Transverse colon (tissue), 4 donors: ENCODE results near the gene PRLHR. TPM values are rescaled to one million over a fixed set of nuclear protein-coding genes. Genes with fewer than 3 reads are reported as not detected.
"Not testable (repeated sequence)": the region's sequence is repeated elsewhere in the genome, so short reads cannot be mapped to it uniquely, and the experiment has no call there.

Source experiments
- DNase-seq: peaks from one replicate; pipeline ENCODE4 v3.0.0-alpha.2; 2019
- H3K27ac ChIP-seq, 4 donors: fragments of 200-600 bp; sonication (generic); 2 replicates each; pipeline ENCODE4 v1.5.1; 2016 to 2018; ENCODE audit warnings: inconsistent platforms in 4 of 4
- H3K27me3 ChIP-seq: fragments of 200-600 bp; sonication (generic); 2 replicates; pipeline ENCODE4 v1.5.1; 2017; ENCODE audit warnings: inconsistent platforms
- H3K36me3 ChIP-seq, 4 donors: fragments of 200-600 bp; sonication (generic); 2 replicates each; pipeline ENCODE4 v1.5.1; 2017 to 2019; ENCODE audit warnings: inconsistent platforms in 4 of 4
- H3K4me1 ChIP-seq, 4 donors: fragments of 200-600 bp; sonication (generic); 2 replicates each; pipeline ENCODE4 v1.5.1; 2017 to 2020; ENCODE audit warnings: inconsistent platforms in 4 of 4
- H3K4me3 ChIP-seq, 4 donors: fragments of 200-600 bp; sonication (generic); 1 replicate in 1 of 4; 2 replicates in 3 of 4; pipeline versions ENCODE4 v1.5.1 to v1.6.1; 2017 to 2019; ENCODE audit warnings: inconsistent platforms in 4 of 4
- H3K9me3 ChIP-seq, 2 donors: fragments of 200-600 bp; sonication (generic); 2 replicates each; pipeline ENCODE4 v1.5.1; 2017 to 2019; ENCODE audit warnings: inconsistent platforms in 2 of 2
- EP300 ChIP-seq: sonication (generic); formaldehyde crosslinking; IDR thresholded peaks from one replicate; pipeline ENCODE4 v1.6.1; 2017; ENCODE audit warnings: antibody characterized with exemption, low read depth
- POLR2A ChIP-seq: fragments of 450-650 bp; IDR thresholded peaks from one replicate; pipeline ENCODE4 v1.6.1; 2016; ENCODE audit warnings: antibody characterized with exemption, mild to moderate bottlenecking, moderate library complexity
- POLR2AphosphoS5 ChIP-seq, 3 donors: sonication (generic); formaldehyde crosslinking; IDR thresholded peaks; one replicate each; pipeline ENCODE4 v1.6.1; 2016; ENCODE audit warnings: antibody characterized with exemption in 3 of 3
- WGBS, 2 donors: methylation state at CpG; one replicate each; pipeline ENCODE4 v1.1.5; 2018; ENCODE audit warnings: low coverage in 1 of 2; 5-methylcytosine and 5-hydroxymethylcytosine counted together
- in situ Hi-C, 4 donors: fragments of 200-750 bp; cut with MboI; loops; one replicate each; pipeline versions ENCODE4 v1.15.0 to v1.15.1; 2017; ENCODE audit warnings: low sequenced_read_pairs in 3 of 4, low pct_ligation_motif_present in 1 of 4, low pct_unique_long_range_greater_than_20kb in 1 of 4
- intact Hi-C: fragments of 100-400 bp; cut with DNase I; formaldehyde crosslinking; loops from one replicate; pipeline ENCODE4 v1.15.1; 2023; ENCODE audit warnings: low total_unique reads
- total RNA-seq, 4 donors: library from RNA; depleted of rRNA; stranded (reverse); fragments of >200 nt; gene quantifications; one replicate each; pipeline ENCODE4 v1.1.0, GENCODE V29; 2016
- TF ChIP-seq, protein P1 (sequence below), 5 experiments: fragments of 200-600 bp in 3 of 5; fragments of 450-650 bp in 2 of 5; sonication (generic) in 3 of 5; IDR thresholded peaks; 1 replicate in 2 of 5; 2 replicates in 3 of 5; pipeline ENCODE4 v1.5.1; 2016 to 2017; ENCODE audit warnings: antibody characterized with exemption in 5 of 5, inconsistent platforms in 3 of 5, mild to moderate bottlenecking in 2 of 5, moderate library complexity in 1 of 5

The PRLHR gene
- total RNA-seq, 4 donors from 2014 or later, result not detected

DNA sequence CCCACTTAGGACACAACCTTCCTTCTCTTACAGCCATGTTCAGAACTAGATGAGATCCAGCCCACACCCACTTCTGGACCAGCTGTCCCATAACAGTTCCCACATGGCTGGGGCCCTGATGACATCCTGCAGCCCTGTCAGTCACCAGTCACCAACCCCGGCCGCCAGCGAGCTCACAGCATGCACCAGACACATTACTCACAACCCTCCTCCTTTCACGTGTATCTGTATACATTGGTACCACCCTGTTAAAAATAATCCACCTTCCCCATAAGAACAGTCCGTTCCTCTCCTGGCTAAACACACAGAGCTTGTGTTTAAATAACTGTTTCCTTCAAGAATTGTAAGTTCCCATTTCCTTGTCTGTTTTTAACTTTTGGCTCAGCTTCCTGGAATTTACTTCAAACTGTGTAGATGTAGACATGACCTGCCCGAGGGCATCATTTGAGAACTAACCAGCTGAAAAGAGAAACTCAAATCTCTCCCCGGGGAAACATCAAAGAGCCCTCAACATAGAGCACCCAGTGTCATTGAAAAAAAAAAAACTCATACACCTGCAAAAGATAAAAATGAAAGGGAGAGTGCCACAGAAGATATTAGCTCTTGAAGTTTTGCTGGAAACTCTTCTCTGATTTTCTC lies 26.0 kb upstream of the PRLHR start:
- no peak overlapping the region for H3K27ac ChIP-seq
- no peaks in the 10 kb centered on the region for H3K9me3 ChIP-seq
- intact Hi-C loops (no loop called here), in situ Hi-C loops (no loop called here)
- TF ChIP-seq, protein P1, sequence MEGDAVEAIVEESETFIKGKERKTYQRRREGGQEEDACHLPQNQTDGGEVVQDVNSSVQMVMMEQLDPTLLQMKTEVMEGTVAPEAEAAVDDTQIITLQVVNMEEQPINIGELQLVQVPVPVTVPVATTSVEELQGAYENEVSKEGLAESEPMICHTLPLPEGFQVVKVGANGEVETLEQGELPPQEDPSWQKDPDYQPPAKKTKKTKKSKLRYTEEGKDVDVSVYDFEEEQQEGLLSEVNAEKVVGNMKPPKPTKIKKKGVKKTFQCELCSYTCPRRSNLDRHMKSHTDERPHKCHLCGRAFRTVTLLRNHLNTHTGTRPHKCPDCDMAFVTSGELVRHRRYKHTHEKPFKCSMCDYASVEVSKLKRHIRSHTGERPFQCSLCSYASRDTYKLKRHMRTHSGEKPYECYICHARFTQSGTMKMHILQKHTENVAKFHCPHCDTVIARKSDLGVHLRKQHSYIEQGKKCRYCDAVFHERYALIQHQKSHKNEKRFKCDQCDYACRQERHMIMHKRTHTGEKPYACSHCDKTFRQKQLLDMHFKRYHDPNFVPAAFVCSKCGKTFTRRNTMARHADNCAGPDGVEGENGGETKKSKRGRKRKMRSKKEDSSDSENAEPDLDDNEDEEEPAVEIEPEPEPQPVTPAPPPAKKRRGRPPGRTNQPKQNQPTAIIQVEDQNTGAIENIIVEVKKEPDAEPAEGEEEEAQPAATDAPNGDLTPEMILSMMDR (IDR thresholded peaks at IDR 0.05), result no peak
- TF ChIP-seq POLR2AphosphoS5 (IDR thresholded peaks at IDR 0.05) (no peak), EP300 (no peak), POLR2A (no peak)
- H3K27me3 ChIP-seq, result peaks cover 5% of the 10 kb centered on the region
- DNase-seq, result no peak
- H3K36me3 ChIP-seq, result no peaks in the 10 kb centered on the region
- H3K4me3 ChIP-seq, result no peak overlapping the region
- 25 to 33% methylated on average over 7 of the region's 7 CpGs for WGBS, 2 donors
- no peaks in the 10 kb centered on the region for H3K4me1 ChIP-seq

DNA sequence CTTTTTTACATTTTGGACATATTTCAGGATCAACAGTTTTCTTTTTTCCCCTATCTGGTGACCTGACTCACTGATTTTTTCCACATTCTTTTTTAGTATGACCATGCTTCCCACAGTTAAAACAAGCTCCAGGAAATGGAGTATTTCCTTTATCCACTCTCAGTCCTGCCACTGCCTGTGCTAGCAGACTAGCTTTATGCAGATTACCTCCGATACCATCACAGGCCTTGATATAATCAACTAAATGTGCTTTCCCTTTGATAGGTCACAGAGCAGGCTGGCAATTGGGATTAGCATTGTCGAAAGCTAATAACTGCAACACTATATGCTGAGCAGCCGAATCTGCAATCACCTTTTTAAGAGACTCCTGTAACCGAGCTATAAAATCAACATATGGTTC lies 18.4 kb upstream of the PRLHR start:
- H3K4me1 ChIP-seq, H3K9me3 ChIP-seq, H3K27ac ChIP-seq, H3K4me3 ChIP-seq, DNase-seq, H3K36me3 ChIP-seq, intact Hi-C loops, in situ Hi-C loops, H3K27me3 ChIP-seq: not testable (repeated sequence)
- 44% methylated on average over 2 to 4 of the region's 4 CpGs for WGBS, 2 donors

DNA sequence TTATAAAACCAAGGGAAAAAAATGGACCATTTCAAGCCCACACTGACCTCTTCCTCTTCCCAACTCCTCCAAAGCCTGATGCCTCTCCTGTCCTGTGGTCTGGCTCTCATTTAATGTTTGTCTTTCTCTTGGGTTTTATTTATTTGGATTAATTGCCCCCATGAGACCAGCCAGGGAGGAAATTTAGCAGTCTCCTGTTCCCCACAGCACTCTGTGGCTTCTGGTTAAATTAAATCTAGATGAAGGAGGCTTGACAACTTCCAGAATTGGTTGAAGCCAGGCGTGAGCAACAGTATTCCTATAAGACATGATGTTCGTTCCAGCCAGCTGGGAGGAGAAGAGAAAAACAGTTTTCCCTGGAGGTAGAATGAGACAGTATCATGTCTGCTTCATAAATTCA lies 15.1 kb upstream of the PRLHR start:
- Histone ChIP-seq H3K27me3 (no peaks in the 10 kb centered on the region), H3K4me3 (no peak overlapping the region), H3K36me3 (no peaks in the 10 kb centered on the region), H3K9me3 (no peaks in the 10 kb centered on the region), H3K27ac (peak overlapping the region in 1 of 4 donors; percentile 8), H3K4me1 (no peaks in the 10 kb centered on the region)
- DNase-seq, result no peak
- 65 to 71% methylated on average over 2 of the region's 2 CpGs for WGBS, 2 donors
- in situ Hi-C loops (no loop called here), intact Hi-C loops (no loop called here)
- TF ChIP-seq POLR2A (no peak), EP300 (no peak), POLR2AphosphoS5 (IDR thresholded peaks at IDR 0.05) (no peak)
- TF ChIP-seq, protein P1 (IDR thresholded peaks at IDR 0.05), result no peak

DNA sequence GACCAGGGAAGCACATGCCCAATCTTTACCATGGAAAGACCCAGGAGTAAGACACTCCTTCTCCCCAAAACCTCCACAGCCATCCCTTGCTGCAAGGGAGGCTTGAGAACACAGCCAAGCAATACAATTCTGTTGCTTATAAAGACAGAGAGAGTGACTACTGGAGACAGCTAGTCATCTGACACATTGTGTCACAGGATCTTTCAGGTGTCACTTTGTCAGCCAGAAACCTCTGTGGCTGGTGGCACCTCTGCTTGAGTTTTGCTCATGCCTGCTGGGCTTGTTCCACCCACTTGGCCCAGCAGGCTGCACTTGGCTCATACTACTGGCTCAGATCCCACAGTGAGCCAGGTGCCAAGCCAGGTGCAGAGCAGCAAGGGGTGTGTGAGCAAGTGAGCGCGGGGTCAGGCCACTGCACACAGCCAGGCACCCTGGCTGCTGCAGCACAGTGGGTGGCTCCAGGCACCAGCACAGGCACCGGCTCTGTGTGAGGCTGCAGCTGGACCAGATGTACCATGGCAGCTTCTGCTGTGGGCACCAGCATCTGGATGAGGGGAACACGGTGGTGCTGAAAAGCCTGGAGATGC lies 12.4 kb upstream of the PRLHR start:
- Histone ChIP-seq H3K4me3 (no peak overlapping the region), H3K4me1 (no peaks in the 10 kb centered on the region), H3K9me3 (no peaks in the 10 kb centered on the region), H3K36me3 (no peaks in the 10 kb centered on the region), H3K27ac (no peak overlapping the region), H3K27me3 (no peaks in the 10 kb centered on the region)
- TF ChIP-seq EP300 (no peak), POLR2AphosphoS5 (IDR thresholded peaks at IDR 0.05) (no peak), POLR2A (no peak)
- TF ChIP-seq, protein P1 (IDR thresholded peaks at IDR 0.05), result no peak
- in situ Hi-C loops, result no loop called here
- intact Hi-C loops, result no loop called here
- 100% methylated on average over 1 of the region's 4 CpGs; no CpG with 5 or more reads in 1 of the 2 donors for WGBS, 2 donors
- no peak for DNase-seq

DNA sequence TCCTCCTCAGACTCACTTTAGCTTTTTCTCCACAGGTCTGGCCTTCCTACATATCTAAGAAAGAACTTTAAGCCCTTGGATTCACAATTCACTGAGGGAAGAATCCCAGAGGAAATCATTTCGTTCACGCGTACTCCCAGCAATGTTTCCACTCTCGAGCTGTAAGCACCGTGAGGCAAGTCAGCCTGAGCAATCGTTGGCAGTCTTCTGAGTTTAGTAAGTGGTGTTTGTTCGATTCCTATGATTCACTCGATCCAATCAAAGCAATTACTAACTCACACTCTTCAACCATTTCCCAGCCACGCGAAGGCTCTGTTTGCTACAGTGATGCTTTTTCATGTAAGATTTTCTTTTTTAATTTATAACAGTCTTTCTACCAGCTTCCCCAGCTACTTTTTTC lies 10.2 kb upstream of the PRLHR start:
- DNase-seq, result no peak
- Histone ChIP-seq H3K27me3 (no peaks in the 10 kb centered on the region), H3K4me3 (no peak overlapping the region), H3K9me3 (no peaks in the 10 kb centered on the region), H3K27ac (no peak overlapping the region), H3K4me1 (no peaks in the 10 kb centered on the region), H3K36me3 (no peaks in the 10 kb centered on the region)
- in situ Hi-C loops (no loop called here), intact Hi-C loops (no loop called here)
- WGBS, 2 donors, result 83 to 85% methylated on average over 10 of the region's 10 CpGs
- TF ChIP-seq, protein P1 (IDR thresholded peaks at IDR 0.05), result no peak
- TF ChIP-seq POLR2AphosphoS5 (IDR thresholded peaks at IDR 0.05) (no peak), EP300 (no peak), POLR2A (no peak)
